CD4-positive, alpha-beta T cell (primary cell): Measurements from ENCODE around the gene VILL. TPM values are rescaled to one million over a fixed set of nuclear protein-coding genes. Genes with fewer than 3 reads are reported as not detected.

ENCODE experiments used
- ATAC-seq: fragments of 200-7000 bp; cut with Tn5 transposase; one replicate; pipeline ENCODE4 v1.10.0; 2022; ENCODE audit warnings: mild to moderate bottlenecking; ENCODE audit not compliant: poor library complexity
- CTCF ChIA-PET: fragments of 350-600 bp; sonication (Branson Sonifier 250); formaldehyde crosslinking; loops from one replicate; lab custom pipeline; 2021; ENCODE audit warnings: antibody characterized with exemption, inconsistent platforms; lab: Charles Lee
- POLR2A ChIA-PET: fragments of 350-600 bp; sonication (Branson Sonifier 250); formaldehyde crosslinking; loops from one replicate; lab custom pipeline; 2021; ENCODE audit warnings: antibody characterized with exemption, inconsistent platforms; lab: Charles Lee
- DNase-seq, 14 experiments: peaks; one replicate each; pipeline ENCODE4 v3.0.0-alpha.2; 2013 to 2020; ENCODE audit warnings: mixed read lengths in 2 of 14
- H3K27ac ChIP-seq, 2 donors: one replicate each; pipeline versions ENCODE4 v1.5.1 to v1.7.0; 2013; ENCODE audit warnings: low read length in 2 of 2, low read depth in 1 of 2, mild to moderate bottlenecking in 1 of 2
- H3K27me3 ChIP-seq, 2 experiments: 1 replicate in 1 of 2; 2 replicates in 1 of 2; pipeline versions ENCODE4 v1.6.1 to v1.7.0; 2013; ENCODE audit warnings: low read length in 2 of 2, control low read depth in 1 of 2, mild to moderate bottlenecking in 1 of 2, moderate library complexity in 1 of 2; ENCODE audit not compliant: insufficient read depth in 2 of 2, control insufficient read depth in 1 of 2
- H3K36me3 ChIP-seq: one replicate; pipeline ENCODE4 v1.6.1; 2013; ENCODE audit warnings: low read length, control low read depth; ENCODE audit not compliant: insufficient read depth
- H3K4me1 ChIP-seq: one replicate; pipeline ENCODE4 v1.6.1; 2013; ENCODE audit warnings: low read length, control low read depth; ENCODE audit not compliant: insufficient read depth
- H3K4me3 ChIP-seq: one replicate; pipeline ENCODE4 v1.5.1; 2013; ENCODE audit warnings: mild to moderate bottlenecking, low read length, moderate library complexity
- H3K9me3 ChIP-seq, 2 experiments: 1 replicate in 1 of 2; 2 replicates in 1 of 2; pipeline versions ENCODE4 v1.6.1 to v1.7.0; 2013; ENCODE audit warnings: low read length in 2 of 2, mild to moderate bottlenecking in 2 of 2, control low read depth in 1 of 2, moderate library complexity in 1 of 2; ENCODE audit not compliant: control insufficient read depth in 1 of 2, insufficient read depth in 1 of 2
- H3K27ac Mint-ChIP-seq: one replicate; pipeline ENCODE4 v1.8.0; 2020; ENCODE audit warnings: mixed read lengths
- H3K27me3 Mint-ChIP-seq: one replicate; pipeline ENCODE4 v1.8.0; 2021; ENCODE audit warnings: mixed read lengths
- H3K36me3 Mint-ChIP-seq: one replicate; pipeline ENCODE4 v1.8.0; 2021; ENCODE audit warnings: low read depth, mixed read lengths
- H3K4me1 Mint-ChIP-seq: one replicate; pipeline ENCODE4 v1.8.0; 2021; ENCODE audit warnings: low read depth, mixed read lengths
- H3K4me3 Mint-ChIP-seq: one replicate; pipeline ENCODE4 v1.8.0; 2020; ENCODE audit warnings: mild to moderate bottlenecking, mixed read lengths
- H3K9me3 Mint-ChIP-seq: one replicate; pipeline ENCODE4 v1.8.0; 2020; ENCODE audit warnings: mixed read lengths
- intact Hi-C, 2 experiments: fragments of 100-400 bp; cut with DNase I in 1 of 2; cut with micrococcal nuclease in 1 of 2; formaldehyde crosslinking; loops; one replicate each; pipeline versions ENCODE4 v1.15.1 to v1.9.0; 2023 to 2025; cut with DNase I, micrococcal nuclease
- total RNA-seq, 174 experiments: library from RNA in 2 of 174; stranded (reverse) in 2 of 174; gene quantifications; one replicate each; pipeline ENCODE4 v1.2.3 and lab custom pipeline; 2021 to 2026
- TF ChIP-seq, protein P1 (sequence below): fragments of 200-600 bp; IDR thresholded peaks from one replicate; pipeline ENCODE4 v1.8.0; 2022; ENCODE audit warnings: antibody characterized with exemption, mild to moderate bottlenecking

Gene VILL
- total RNA-seq, 2 experiments from 2014 or later = 23.2 to 24.4 TPM

DNA sequence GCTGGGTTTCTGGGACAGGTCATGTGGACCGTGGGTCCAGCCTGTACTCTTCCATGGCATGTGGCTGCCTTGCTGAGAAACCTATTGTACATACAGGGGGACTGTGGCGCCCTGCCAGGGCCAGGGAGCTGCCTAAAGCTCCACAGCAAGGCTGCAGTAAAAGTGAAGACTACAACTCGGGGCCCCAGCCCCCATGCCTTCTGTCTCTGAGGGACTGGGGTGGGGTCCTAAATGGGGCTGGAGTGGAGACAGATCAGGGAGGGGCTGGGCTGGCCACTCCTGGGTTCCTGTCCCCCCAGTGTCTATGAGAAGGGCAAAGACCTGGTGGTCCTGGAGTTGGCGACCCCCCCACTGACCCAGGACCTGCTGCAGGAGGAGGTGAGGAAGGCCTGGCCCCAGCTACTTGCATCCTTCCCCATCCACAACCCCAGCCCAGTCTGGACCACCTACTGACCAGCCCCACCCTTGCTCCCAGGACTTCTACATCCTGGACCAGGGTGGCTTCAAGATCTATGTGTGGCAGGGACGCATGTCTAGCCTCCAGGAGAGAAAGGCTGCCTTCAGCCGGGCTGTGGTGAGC is 7.3 kb downstream of the VILL start:
- Mint-ChIP-seq H3K27ac (peak overlapping the region; percentile 95), H3K4me1 (peaks cover 64% of the 10 kb centered on the region), H3K27me3 (no peaks in the 10 kb centered on the region), H3K36me3 (peaks cover 63% of the 10 kb centered on the region), H3K9me3 (no peaks in the 10 kb centered on the region), H3K4me3 (peak overlapping the region; percentile 78)
- TF ChIP-seq, protein P1, sequence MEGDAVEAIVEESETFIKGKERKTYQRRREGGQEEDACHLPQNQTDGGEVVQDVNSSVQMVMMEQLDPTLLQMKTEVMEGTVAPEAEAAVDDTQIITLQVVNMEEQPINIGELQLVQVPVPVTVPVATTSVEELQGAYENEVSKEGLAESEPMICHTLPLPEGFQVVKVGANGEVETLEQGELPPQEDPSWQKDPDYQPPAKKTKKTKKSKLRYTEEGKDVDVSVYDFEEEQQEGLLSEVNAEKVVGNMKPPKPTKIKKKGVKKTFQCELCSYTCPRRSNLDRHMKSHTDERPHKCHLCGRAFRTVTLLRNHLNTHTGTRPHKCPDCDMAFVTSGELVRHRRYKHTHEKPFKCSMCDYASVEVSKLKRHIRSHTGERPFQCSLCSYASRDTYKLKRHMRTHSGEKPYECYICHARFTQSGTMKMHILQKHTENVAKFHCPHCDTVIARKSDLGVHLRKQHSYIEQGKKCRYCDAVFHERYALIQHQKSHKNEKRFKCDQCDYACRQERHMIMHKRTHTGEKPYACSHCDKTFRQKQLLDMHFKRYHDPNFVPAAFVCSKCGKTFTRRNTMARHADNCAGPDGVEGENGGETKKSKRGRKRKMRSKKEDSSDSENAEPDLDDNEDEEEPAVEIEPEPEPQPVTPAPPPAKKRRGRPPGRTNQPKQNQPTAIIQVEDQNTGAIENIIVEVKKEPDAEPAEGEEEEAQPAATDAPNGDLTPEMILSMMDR = no peak
- no peaks in the 10 kb centered on the region for H3K27me3 ChIP-seq
- H3K36me3 ChIP-seq = peaks cover 46% of the 10 kb centered on the region
- peak overlapping the region; percentile 48 for H3K4me3 ChIP-seq
- POLR2A ChIA-PET = interaction anchor here (0.8 to 1.4 kb wide), 5 partner anchors 24 to 167 kb away, joined by 3 to 6 read pairs (median 5); partner anchors contain the start of genes DLEC1 and OXSR1
- ATAC-seq (no peak), DNase-seq (no peak)
- intact Hi-C loops = no loop called here
- peak overlapping the region; percentile 81 to 89 for H3K27ac ChIP-seq
- H3K4me1 ChIP-seq = peaks cover 65% of the 10 kb centered on the region
- H3K9me3 ChIP-seq = no peaks in the 10 kb centered on the region
- CTCF ChIA-PET = interaction anchor here (1.0 to 1.3 kb wide), 3 partner anchors 23 to 482 kb away, joined by 3 to 14 read pairs (median 7); partner anchors contain the start of gene DLEC1

GRCh38 chr3:37999836-38000235 is 9.2 kb downstream of the VILL start:
- Histone ChIP-seq H3K27ac (no peak overlapping the region), H3K27me3 (no peaks in the 10 kb centered on the region), H3K36me3 (peaks cover 49% of the 10 kb centered on the region), H3K9me3 (no peaks in the 10 kb centered on the region), H3K4me3 (no peak overlapping the region), H3K4me1 (peaks cover 69% of the 10 kb centered on the region)
- ChIA-PET POLR2A (no interaction called here), CTCF (no interaction called here)
- intact Hi-C loops = loop anchor here in 1 of 2 experiments (5.0 to 10.0 kb wide), 4 partner anchors 132 to 1385 kb away; partner anchors contain the start of genes OXSR1 and SLC25A38
- Mint-ChIP-seq H3K27me3 (no peaks in the 10 kb centered on the region), H3K4me1 (peaks cover 59% of the 10 kb centered on the region), H3K4me3 (peak overlapping the region; percentile 52), H3K9me3 (no peaks in the 10 kb centered on the region), H3K27ac (peak overlapping the region; percentile 95), H3K36me3 (peaks cover 59% of the 10 kb centered on the region)
- TF ChIP-seq, protein P1 = no peak
- peak in 1 of 14 experiments; percentile 12 for DNase-seq
- no peak for ATAC-seq

- intact Hi-C loops = loop anchor here in 1 of 2 experiments (5.0 to 10.0 kb wide), 4 partner anchors 132 to 1384 kb away; partner anchors contain the start of genes OXSR1 and SLC25A38
- Mint-ChIP-seq H3K27me3 (no peaks in the 10 kb centered on the region), H3K27ac (peak overlapping the region; percentile 36), H3K36me3 (peaks cover 61% of the 10 kb centered on the region), H3K4me3 (no peak overlapping the region), H3K4me1 (peaks cover 57% of the 10 kb centered on the region), H3K9me3 (no peaks in the 10 kb centered on the region)
- peak in 1 of 14 experiments; percentile 9 for DNase-seq
- H3K27me3 ChIP-seq = no peaks in the 10 kb centered on the region
- peaks cover 67% of the 10 kb centered on the region for H3K4me1 ChIP-seq
- peaks cover 49% of the 10 kb centered on the region for H3K36me3 ChIP-seq
- no peaks in the 10 kb centered on the region for H3K9me3 ChIP-seq
- no peak overlapping the region for H3K4me3 ChIP-seq
- ChIA-PET CTCF (interaction anchor here (0.8 kb wide), 1 partner anchor 25 kb away, joined by 3 read pairs; no protein-coding TSS in a partner anchor), POLR2A (no interaction called here)
- no peak for ATAC-seq
- TF ChIP-seq, protein P1 = no peak
- no peak overlapping the region for H3K27ac ChIP-seq
These were observed 9.8 kb downstream of the VILL start for GRCh38 chr3:38000242-38000916.
